Frontal cortex (tissue), 4 donors: ENCODE data around the gene ENPP6. TPM values are rescaled to one million over a fixed set of nuclear protein-coding genes. Genes with fewer than 3 reads are reported as not detected.

Source experiments
- DNase-seq, 2 donors: peaks; one replicate each; pipeline ENCODE4 v3.0.0; 2012; ENCODE audit warnings: low spot score in 2 of 2
- FAIRE-seq: peaks from 2 replicates; lab custom pipeline; 2012; peaks lifted over from hg19 to GRCh38; lab: Jason Lieb, UNC
- total RNA-seq: library from RNA; depleted of rRNA; stranded (reverse); fragments of >200 nt; gene quantifications from one replicate; pipeline ENCODE4 v1.2.3, GENCODE V29; 2014
- donor health status: control.
- donor health status: control.
- donor health status: control.

The ENPP6 gene
- 1.6 TPM for total RNA-seq

DNA sequence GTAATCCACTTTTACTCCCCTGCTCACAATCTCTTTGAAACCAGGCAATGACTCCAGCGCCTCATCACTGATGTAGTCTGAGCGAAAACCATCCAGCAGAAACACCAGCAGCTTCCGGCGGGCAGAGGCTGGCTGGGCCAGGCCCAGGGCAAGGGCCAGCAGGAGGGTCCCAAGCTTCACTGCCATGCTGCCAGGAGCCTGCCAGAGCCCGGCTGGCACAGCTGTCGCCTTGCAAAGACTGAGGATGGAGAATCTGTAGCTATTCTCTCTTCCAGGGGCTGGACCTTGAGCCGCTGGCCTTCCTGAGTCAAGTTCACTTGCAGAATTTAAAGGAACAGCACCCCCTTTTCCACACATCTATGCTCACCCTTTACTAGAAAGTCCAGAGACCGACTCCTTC lies at the start of gene ENPP6:
ENPP6 (minus strand) TSS at position 240 of the 400 bp plus-strand sequence; CDS start at position 186, 54 bp downstream.
- DNase-seq, result no peak
- FAIRE-seq, result no peak

DNA sequence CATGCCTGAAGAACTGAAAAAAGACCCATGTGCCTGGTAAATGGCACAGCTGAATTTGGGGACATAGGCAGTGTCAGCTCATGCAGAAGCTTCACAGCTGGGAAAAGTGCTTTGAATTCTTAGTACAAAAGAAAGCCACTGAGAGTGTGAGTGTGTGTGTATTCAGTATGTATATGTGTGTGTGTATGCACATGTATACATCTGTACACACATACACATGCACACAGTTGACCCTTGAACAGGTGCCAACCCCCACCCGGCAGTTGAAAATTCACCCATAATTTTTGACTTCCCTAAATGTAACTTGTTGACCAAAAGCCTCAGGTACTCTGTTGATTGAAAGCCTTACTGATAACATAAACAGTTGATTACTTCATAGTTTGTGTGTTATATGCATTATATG lies 49.5 kb upstream of the ENPP6 start:
- FAIRE-seq, result no peak
- no peak for DNase-seq

DNA sequence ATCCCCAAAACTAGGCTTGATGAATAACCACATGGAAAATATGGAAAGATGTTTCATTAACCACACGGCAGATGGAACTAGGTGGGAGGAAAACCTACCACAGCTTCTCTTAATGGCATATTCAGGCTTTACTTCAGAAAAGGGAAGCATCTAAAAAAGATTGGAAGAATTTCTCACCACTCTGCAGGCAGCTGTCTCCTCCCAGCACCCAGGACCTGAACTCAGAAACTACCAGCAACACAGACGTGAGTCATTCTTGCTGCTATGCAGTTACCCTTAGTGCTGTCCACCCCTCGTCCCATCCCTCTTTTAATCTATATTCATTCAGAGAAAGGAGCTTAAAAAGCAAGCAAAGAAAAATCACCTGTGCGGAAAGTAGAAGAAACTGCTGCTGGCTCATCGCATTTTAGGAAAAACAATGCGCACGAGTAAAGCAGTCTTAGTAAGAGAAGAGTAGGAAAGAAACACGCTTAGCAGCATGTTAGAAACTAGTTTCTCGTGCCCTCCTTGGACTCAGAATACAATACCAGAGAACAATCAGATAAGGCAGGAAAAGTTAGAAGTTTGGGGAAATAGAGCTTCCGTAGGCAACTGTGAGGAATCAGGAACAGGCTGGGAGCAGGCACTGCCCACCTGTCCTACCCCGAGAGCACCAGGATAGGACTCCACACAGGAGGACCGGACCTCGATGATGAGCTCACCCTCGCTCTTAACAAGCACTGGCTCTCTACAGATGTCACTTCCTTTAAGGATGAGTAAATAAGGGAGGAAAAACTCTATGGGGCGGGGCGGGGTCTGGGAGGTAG lies 48.1 kb upstream of the ENPP6 start:
- FAIRE-seq, result no peak

DNA sequence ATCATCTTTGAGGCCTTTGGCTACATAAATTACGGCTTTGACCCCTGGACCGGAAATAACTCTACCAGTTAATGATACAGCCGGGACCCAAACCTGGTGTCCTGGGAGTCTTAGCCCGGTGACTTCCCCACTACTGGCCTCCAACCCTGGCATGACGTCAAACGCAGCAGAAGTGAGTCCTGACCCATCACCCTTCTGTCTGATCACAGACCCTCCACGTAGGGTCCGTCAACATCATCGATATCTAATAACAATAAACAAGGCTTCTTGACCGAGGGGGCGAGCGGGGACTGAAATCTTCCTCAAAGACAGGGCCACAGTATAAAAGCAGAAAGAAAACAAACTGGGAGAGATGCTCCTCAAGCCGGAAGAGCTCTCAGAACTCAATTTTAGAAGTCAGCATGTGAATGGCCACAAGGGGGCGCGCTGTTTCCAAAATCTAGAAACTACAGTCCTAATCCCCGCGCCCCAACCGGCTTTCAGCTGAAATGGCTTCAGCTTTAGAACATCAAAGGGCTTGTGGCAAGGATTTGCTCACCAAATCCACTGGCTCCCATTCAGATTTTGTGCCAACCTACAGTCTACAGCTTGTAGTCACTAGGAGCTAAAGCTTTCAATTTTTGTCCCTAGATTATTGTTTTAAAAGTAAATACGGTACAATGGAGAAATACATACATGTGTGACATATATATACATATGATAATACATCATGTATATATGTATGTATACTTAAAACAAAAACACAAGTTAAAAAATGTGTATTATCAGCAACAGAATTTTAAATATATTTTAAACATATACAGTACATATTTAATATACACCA lies 46.4 kb upstream of the ENPP6 start:
- DNase-seq (peak; percentile 55 to 62), FAIRE-seq (no peak)

More for the DNA sequence above, 48.1 kb upstream of the ENPP6 start:
- no peak for DNase-seq

DNA sequence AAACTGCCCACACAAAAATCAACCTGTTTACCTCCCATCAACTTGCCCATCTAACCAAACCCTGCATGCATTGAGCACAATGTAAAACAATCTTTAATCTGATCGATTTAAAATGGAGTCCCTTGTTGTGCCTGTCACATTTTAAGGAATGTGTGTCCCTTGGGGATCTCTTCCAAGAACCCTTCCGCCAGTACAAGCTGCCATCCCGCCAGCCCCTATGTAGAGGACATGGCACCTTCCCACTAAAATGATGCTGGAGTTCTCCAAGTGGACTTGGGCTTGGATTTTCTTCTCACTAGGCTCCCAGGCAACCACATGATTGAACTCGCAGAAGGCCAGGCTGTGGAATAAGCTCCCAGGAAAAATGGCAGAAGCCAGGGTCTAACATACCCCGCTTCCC lies 45.8 kb upstream of the ENPP6 start:
- FAIRE-seq (no peak), DNase-seq (no peak)

DNA sequence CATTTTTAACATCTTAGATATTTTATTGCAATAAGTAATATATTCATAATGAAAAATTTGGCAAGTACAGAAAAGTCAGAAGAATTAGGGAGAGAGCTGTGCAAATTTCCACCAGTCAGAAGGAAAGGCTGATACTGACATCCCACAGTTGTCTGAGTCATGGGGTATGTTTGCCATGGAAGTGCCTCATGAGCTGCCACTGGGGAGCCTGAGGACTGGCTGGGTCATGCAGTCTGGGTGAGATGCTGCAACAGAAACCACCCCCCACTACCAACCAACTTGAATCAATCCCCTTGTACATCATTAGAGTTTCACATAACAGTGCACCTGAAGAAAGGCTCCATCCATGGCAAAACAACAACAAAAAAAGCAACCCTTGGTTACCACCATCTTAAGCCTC lies 45.2 kb upstream of the ENPP6 start:
- DNase-seq, result no peak
- no peak for FAIRE-seq

DNA sequence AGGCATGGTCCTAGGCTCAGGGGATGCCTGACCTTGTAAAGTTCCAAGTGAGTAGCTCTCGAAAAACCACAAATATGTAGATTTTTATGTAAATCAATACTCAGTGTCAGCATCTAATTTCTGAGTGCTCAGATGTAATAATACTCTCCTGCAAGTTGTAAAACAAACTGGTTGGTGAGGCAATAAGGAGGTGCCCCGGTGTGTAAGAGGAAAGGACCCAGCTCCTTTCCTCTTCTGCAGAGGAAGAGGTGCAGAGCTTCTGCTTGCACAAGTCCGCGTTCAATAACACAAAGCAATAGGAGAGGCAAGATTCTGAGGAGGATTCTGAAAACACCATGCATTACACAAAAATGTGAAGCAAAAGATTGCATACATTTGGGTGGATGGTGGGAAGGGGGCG lies 43.6 kb upstream of the ENPP6 start:
- FAIRE-seq, result no peak

DNA sequence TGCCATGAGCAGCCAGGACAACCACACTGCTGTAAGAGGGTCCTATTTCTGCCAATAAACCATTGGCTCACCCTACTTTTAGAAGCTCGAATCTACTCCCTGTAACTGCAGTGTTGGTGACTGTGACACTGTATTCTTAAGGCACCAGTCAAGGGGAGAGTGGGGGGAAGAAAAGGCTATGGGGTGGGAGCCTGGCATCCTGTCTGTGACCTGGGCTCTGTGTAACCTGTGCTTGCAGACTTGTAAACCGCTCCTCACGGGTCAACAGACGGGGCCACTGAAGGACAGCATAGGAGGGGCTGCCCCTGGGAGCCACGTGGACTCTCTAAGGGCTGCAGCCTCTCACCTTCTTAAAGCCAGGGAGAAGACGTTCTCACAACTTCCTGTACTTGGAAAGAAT lies 42.2 kb upstream of the ENPP6 start:
- DNase-seq, result no peak
- no peak for FAIRE-seq

More for the DNA sequence above, 43.6 kb upstream of the ENPP6 start:
- no peak for DNase-seq

DNA sequence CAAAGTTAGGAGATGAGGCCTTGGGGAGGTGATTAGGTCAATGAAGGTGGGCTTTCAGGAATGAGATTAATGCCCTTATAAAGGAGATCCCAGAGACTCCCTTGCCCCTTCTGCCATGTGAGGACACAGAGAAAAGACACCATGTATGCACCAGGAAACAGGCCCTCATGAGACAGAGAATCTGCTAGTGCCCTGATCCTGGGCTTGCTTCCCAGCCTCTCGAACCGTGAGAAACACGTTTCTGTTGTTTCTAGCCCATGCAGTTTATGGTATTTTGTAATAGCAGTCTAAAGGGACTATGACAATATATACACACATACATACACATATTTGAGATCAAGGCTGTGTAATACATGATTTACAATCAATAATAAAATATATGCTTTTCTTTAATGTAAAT lies 41.4 kb upstream of the ENPP6 start:
- no peak for FAIRE-seq
- DNase-seq, result no peak

DNA sequence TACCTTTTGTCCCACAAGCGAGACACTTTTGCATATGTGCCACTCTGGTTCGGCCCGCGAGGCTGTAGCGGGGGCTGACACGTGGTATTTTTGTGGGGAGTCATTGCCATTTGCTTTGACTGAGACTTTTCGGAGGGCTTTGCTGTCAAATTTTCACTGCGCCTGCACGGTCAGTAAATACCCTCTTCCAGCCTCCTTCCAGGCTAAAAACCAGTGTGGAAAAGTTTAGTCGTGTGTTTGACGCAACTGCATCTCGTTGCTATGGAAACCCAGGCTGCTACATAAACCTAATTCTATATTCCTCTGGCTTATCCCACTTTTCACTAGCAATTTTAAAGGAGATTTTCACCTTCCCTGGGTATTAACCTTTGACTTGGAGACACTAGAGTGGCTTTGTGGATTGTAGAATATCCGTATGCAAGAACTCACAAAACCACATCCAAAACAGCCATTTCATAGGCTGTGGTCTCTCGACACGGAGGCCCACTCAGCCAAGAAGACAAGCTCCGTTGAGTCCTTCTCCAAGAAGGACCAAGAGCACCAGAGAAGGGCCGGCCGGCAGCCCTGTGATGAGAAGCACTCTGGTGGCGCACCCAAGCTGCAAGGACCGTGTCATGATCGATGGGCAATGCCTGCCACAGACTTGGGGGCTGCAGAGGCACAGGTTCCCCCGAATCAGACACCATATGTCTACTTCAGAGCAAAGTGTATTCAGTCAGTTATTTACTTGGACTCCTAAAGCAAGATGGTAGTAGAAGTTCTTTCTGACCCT lies 38.4 kb upstream of the ENPP6 start:
- FAIRE-seq, result no peak
- no peak for DNase-seq

DNA sequence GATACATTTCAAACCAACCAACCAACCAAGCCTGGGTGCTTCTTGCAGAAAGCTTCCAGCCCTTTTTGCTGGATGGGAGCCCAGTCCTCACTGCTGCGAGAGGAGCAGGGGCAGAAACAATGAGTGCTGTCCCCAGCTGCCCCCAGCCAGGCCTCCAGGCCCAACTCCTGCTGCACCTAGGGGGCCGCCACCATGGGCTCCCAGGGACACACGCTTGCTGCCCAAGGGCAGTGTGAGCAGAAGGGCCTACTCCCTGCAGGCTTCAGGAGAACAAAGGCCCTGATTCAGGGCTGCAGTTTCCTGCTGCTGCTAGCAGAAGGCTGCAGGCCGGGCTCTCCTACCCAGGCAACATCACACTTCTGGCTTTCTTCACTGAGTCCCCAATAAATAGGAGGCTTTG lies 37.7 kb upstream of the ENPP6 start:
- FAIRE-seq, result no peak
- DNase-seq, result peak in 1 of 2 donors; percentile 36

DNA sequence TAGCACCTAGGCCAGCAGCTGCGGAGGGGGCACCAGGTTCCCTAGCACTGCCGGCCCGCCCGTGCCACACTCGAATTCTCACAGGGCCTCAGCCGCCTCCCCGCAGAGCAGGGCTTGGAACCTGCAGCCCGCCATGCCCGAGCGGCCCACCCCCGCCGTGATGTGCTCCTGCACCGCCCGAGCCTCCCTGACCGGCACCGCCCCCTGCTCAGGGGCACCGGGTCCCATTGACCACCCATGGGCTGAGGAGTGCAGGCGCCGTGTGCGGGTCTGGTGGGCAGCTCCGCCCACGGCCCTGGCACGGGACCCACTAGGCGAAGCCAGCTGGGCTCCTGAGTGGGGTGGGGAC lies 35.4 kb upstream of the ENPP6 start:
- FAIRE-seq (no peak), DNase-seq (no peak)

DNA sequence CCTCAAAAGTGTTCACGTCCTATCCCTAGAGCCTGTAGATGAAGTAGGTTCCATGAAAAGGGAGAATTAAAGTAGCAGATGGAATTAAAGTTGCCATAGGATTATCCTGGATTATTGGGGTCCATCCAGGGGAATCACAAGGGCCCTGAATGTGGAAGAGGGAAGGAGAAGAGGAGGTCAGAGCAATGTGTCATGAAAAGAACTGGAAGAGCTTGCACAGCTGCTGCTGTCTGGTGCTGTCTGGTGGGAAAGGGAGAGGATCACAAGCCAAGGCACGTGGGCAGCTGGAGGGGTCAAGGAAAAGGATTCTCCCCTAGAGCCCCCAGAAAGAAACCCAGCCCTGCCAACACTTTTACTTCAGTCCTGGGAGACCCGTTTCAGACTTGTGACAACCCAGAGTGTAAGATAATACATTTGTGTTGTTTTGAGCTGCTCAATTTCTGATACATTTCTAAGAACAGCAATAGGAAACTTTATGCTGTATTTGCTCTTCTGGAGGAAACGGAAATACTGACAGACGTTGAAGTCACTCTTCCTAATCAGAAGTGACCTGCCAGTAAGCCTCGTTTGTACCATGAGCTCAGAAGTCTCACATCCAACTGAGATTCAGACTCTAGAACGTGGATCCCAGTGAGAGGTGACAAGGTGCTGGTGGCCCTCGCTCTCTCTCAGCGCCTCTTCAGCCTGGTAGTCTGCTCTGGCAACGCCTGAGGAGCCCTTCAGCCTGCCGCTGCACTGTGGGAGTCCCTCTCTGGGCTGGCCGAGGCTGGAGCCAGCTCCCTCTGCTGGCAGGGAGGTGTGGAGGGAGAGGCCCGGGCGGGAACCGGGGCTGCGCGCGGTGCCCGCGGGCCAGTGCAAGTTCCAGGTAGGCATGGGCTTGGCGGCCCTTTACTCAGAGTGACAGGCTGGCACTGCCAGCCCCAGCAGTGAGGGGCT lies 34.7 kb upstream of the ENPP6 start:
- FAIRE-seq, result no peak

DNA sequence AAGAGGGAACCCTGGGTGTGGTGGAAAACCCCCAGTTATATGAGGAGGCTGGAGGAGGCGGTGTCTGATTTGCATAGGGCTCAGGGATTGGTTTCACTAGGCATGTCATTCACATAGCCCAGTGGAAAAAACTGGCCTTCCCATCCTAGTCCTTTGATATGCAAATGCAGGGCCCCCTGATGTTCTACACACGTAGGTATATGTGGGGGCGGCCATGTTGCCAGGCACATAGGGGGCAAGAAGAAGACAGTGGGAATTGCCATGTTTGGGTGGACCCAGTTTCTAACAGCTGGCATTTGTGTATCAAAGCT lies 34.0 kb upstream of the ENPP6 start:
- DNase-seq, result no peak
- FAIRE-seq, result no peak

More for the DNA sequence above, 34.7 kb upstream of the ENPP6 start:
- DNase-seq, result no peak

DNA sequence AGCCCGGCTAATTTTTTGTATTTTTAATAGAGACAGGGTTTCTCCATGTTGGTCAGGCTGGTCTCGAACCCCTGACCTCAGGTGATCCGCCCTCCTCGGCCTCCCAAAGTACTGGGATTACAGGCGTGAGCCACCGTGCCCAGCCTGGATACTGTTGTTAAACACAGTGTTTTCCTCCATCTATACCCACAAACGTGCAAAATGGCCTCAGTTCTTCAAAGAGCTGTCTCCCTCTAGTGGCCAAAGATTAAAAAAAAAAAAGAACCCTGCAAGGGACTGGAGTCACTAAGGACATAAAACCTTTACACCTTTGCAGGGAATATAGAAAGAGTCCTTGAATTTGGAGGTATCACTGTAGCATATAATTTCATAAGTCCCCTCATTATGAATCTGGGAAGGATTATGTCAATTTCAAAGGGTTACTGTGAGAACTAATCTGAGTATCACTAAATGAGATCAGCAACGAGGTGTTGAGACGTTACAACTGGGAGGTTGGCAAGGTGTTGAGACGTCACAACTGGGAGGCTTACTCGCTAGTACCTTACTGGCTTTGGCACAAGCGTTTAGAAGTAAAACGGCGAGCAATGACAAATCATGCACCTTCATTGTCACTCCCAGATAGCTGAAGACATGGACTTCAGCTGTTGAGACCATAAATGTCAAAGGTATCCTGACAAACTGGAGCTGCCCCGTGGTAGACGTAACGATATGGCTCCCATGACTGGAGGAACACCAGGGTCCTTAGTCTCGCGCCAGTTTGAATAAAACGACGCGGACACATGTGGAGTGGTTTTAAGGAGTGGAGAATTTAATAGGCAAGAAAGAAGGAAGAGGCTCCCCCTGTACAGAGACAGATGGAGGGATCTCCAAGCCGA lies 33.4 kb upstream of the ENPP6 start:
- FAIRE-seq, result no peak
- DNase-seq, result peak in 1 of 2 donors; percentile 36

DNA sequence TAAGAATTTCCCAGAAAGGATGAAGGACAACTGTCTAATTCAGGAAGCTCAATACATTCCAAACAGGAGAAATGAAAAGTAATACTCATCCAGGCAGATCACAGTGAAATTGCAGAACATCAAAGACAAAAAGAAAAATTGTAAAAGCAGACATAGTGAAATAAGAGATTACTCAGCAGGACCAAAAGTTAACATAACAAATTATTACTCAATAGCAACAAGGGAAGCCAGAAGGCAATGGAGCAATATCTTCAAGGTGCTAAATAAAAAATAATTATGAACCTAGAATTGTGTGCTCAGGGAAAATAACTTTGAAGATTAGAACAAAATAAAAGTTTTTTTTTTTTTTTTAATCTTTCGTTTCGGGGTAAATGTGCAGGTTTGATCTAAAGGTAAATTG lies 30.5 kb upstream of the ENPP6 start:
- FAIRE-seq (no peak), DNase-seq (no peak)

DNA sequence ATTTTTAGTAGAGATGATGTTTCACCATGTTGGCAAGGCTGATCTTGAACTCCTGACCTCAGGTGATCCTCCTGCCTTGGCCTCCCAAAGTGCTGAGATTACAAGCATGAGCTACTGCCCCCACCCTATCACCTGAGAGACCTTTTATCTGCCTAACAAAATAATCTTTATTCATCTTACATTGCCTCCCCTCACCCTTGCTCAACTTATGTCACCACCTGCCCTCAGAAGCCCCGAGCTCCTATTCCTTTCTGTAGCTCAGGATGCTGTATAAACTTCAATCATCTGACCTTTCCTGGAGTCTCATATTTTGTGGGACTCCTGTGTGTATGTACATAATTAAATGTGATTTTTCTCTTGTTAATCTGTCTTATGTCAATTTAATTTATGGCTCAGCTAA lies 29.7 kb upstream of the ENPP6 start:
- FAIRE-seq (no peak), DNase-seq (no peak)

DNA sequence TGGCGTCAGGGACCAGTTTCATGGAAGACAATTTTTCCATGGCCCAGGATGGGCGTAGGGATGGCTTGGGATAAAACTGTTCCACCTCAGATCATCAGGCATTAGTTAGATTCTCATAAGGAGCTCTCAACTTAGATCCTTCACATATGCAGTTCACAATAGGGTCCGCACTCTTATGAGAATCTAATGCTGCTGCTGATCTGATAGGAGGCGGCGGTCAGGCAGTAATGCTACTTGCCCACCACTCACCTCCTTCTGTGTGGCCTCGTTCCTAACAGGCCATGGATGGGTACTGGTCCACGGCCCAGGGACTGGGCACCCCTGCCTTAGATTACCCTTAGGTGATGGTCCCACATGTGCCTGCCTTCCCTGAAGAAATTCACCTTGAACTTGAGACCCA lies 28.8 kb upstream of the ENPP6 start:
- DNase-seq (no peak), FAIRE-seq (no peak)
